Keratinocyte (primary cell): ENCODE results near the gene LRRC41. TPM values are rescaled to one million over a fixed set of nuclear protein-coding genes. Genes with fewer than 3 reads are reported as not detected.

Source experiments
- DNase-seq: peaks from one replicate; pipeline ENCODE4 v3.0.0-alpha.2; 2011; ENCODE audit warnings: low read depth, missing footprints, low spot score
- FAIRE-seq: peaks from 2 replicates; lab custom pipeline; 2011; peaks lifted over from hg19 to GRCh38; lab: Jason Lieb, UNC
- H2AFZ ChIP-seq: 2 replicates; pipeline ENCODE4 v1.6.0; 2012; ENCODE audit warnings: low read length, control low read depth, inconsistent platforms; ENCODE audit not compliant: control insufficient read depth
- H3K27ac ChIP-seq: 2 replicates; pipeline ENCODE4 v1.5.1; 2011; ENCODE audit warnings: low read length; ENCODE audit not compliant: control insufficient read depth, insufficient read depth
- H3K27me3 ChIP-seq: 3 replicates; pipeline ENCODE4 v1.6.0; 2011; ENCODE audit warnings: low read length; ENCODE audit not compliant: control insufficient read depth, insufficient read depth; ENCODE audit errors: extremely low read depth
- H3K36me3 ChIP-seq, 2 experiments: 2 replicates in 1 of 2; 3 replicates in 1 of 2; pipeline ENCODE4 v1.5.1; 2011; ENCODE audit warnings: low read length in 2 of 2, mild to moderate bottlenecking in 1 of 2; ENCODE audit not compliant: control insufficient read depth in 2 of 2, insufficient read depth in 2 of 2; ENCODE audit errors: extremely low read depth in 1 of 2
- H3K4me1 ChIP-seq: 3 replicates; pipeline ENCODE4 v1.5.1; 2011; ENCODE audit warnings: low read length; ENCODE audit not compliant: control insufficient read depth, insufficient read depth; ENCODE audit errors: extremely low read depth
- H3K4me2 ChIP-seq: 3 replicates; pipeline ENCODE4 v1.6.0; 2011; ENCODE audit warnings: low read depth, low read length; ENCODE audit not compliant: control insufficient read depth, insufficient read depth; ENCODE audit errors: extremely low read depth
- H3K4me3 ChIP-seq, 3 experiments: fragments of 200-600 bp in 1 of 3; sonication (generic) in 1 of 3; 2 replicates in 2 of 3; 3 replicates in 1 of 3; pipeline ENCODE4 v1.5.1; 2011 to 2016; ENCODE audit warnings: low read length in 3 of 3, mild to moderate bottlenecking in 3 of 3, control low read depth in 2 of 3, inconsistent platforms in 1 of 3, low read depth in 1 of 3, mixed read lengths in 1 of 3, mixed run types in 1 of 3, moderate library complexity in 1 of 3; ENCODE audit not compliant: control insufficient read depth in 2 of 3, insufficient read depth in 2 of 3; ENCODE audit errors: extremely low read depth in 1 of 3
- H3K79me2 ChIP-seq: 2 replicates; pipeline ENCODE4 v1.6.0; 2012; ENCODE audit warnings: low read length; ENCODE audit not compliant: control insufficient read depth, insufficient read depth
- H3K9ac ChIP-seq: 3 replicates; pipeline ENCODE4 v1.6.0; 2011; ENCODE audit warnings: low read length; ENCODE audit not compliant: control insufficient read depth, insufficient read depth; ENCODE audit errors: extremely low read depth
- H3K9me1 ChIP-seq: 3 replicates; pipeline ENCODE4 v1.6.0; 2011; ENCODE audit warnings: low read length; ENCODE audit not compliant: control insufficient read depth, insufficient read depth; ENCODE audit errors: extremely low read depth
- H3K9me3 ChIP-seq: 2 replicates; pipeline ENCODE4 v1.5.1; 2012; ENCODE audit warnings: low read depth, low read length; ENCODE audit not compliant: control insufficient read depth
- H4K20me1 ChIP-seq: 3 replicates; pipeline ENCODE4 v1.6.0; 2011; ENCODE audit warnings: low read length; ENCODE audit not compliant: control insufficient read depth, insufficient read depth; ENCODE audit errors: extremely low read depth
- EZH2 ChIP-seq: IDR thresholded peaks from one replicate; pipeline ENCODE4 v1.6.1; 2012; ENCODE audit warnings: inconsistent platforms, mild to moderate bottlenecking, low read length, moderate library complexity
- dilution Hi-C: fragments of 300-500 bp; cut with MboI; formaldehyde crosslinking; loops from one replicate; pipeline ENCODE4 v1.7.0; 2020; ENCODE audit warnings: low sequenced_read_pairs; ENCODE audit not compliant: extremely low pct_ligation_motif_present
- polyA plus RNA-seq, 5 experiments: library from polyadenylated mRNA; depleted of rRNA in 3 of 5; stranded (reverse) in 3 of 5; stranded (forward) in 1 of 5; unstranded in 1 of 5; fragments of >200 nt; gene quantifications; 1 replicate in 1 of 5; 2 replicates in 3 of 5; 3 replicates in 1 of 5; pipeline versions ENCODE4 v1.2.1 to v1.2.3, GENCODE V29; 2011 to 2012; ENCODE audit warnings: missing spikeins in 2 of 5, low read depth in 1 of 5, low replicate concordance in 1 of 5
- TF ChIP-seq, protein P1 (sequence below), 3 experiments: IDR thresholded peaks in 1 of 3; conservative IDR thresholded peaks in 1 of 3; optimal IDR thresholded peaks in 1 of 3; 2 replicates in 2 of 3; 3 replicates in 1 of 3; pipeline versions ENCODE3 to v1.5.1; 2011; ENCODE audit warnings: low read length in 3 of 3, mild to moderate bottlenecking in 3 of 3, moderate library complexity in 2 of 3, control low read depth in 1 of 3, inconsistent platforms in 1 of 3; ENCODE audit not compliant: insufficient read depth in 2 of 3; ENCODE audit errors: extremely low read depth in 1 of 3

Gene LRRC41
- polyA plus RNA-seq, 1 donor (not counting 4 experiments of a cell fraction or from before 2014, with no cell fraction given): 51.2 TPM

DNA sequence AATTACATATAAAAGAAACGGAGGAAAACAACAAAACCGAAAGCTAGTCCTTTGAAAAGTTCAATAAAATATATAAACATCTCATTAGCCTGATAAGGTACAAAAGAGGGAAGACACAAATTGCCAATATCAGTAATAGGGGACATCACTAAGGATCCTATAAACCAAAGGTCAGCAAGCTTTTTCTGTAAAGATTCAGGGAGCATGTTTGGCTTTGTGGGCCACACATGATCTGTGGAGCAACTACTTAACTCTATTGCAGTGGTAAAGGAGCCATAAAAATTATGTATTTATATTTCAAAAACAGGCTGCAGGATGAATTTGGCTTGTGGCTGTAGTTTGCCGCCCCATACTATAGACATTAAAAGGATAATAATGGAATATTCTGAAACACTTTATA is 31.7 kb upstream of the LRRC41 start:
- H2AFZ ChIP-seq: no peak overlapping the region
- H3K27me3 ChIP-seq: no peaks in the 10 kb centered on the region
- no peaks in the 10 kb centered on the region for H3K9me1 ChIP-seq
- TF ChIP-seq, protein P1, sequence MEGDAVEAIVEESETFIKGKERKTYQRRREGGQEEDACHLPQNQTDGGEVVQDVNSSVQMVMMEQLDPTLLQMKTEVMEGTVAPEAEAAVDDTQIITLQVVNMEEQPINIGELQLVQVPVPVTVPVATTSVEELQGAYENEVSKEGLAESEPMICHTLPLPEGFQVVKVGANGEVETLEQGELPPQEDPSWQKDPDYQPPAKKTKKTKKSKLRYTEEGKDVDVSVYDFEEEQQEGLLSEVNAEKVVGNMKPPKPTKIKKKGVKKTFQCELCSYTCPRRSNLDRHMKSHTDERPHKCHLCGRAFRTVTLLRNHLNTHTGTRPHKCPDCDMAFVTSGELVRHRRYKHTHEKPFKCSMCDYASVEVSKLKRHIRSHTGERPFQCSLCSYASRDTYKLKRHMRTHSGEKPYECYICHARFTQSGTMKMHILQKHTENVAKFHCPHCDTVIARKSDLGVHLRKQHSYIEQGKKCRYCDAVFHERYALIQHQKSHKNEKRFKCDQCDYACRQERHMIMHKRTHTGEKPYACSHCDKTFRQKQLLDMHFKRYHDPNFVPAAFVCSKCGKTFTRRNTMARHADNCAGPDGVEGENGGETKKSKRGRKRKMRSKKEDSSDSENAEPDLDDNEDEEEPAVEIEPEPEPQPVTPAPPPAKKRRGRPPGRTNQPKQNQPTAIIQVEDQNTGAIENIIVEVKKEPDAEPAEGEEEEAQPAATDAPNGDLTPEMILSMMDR (optimal IDR thresholded peaks at IDR 0.05 in 1 of 3, IDR thresholded peaks at IDR 0.05 in 1 of 3, conservative IDR thresholded peaks at IDR 0.05 in 1 of 3; ENCODE audit: extremely low read depth in 1 of 3, insufficient read depth in 2 of 3, low read length in 3 of 3): no peak
- TF ChIP-seq EZH2: no peak
- dilution Hi-C loops: no loop called here
- no peaks in the 10 kb centered on the region for H3K36me3 ChIP-seq
- peaks cover 6% of the 10 kb centered on the region for H3K4me1 ChIP-seq
- no peak overlapping the region for H3K4me3 ChIP-seq
- no peak overlapping the region for H3K4me2 ChIP-seq
- no peaks in the 10 kb centered on the region for H4K20me1 ChIP-seq
- FAIRE-seq (no peak), DNase-seq (no peak)
- H3K27ac ChIP-seq: no peak overlapping the region
- no peak overlapping the region for H3K9ac ChIP-seq
- H3K79me2 ChIP-seq: no peaks in the 10 kb centered on the region
- no peaks in the 10 kb centered on the region for H3K9me3 ChIP-seq

DNA sequence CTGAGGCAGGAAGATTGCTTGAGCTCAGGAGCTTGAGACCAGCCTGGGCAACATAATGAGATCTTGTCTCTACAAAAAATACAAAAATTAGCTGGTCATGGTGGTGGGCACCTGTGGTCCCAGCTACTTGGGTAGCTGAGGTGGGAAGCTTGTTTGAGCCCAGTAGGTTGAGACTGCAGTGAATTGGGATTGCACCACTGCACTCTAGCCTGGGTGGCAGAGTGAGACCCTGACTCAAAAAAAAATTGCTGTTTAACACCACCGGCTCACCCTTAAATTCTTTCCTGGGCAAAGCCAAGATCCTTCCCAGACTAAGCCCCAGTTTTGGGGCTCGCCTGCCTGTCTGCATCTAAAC is 30.6 kb upstream of the LRRC41 start:
- no peak for TF ChIP-seq EZH2
- TF ChIP-seq, protein P1 (optimal IDR thresholded peaks at IDR 0.05 in 1 of 3, IDR thresholded peaks at IDR 0.05 in 1 of 3, conservative IDR thresholded peaks at IDR 0.05 in 1 of 3; ENCODE audit: extremely low read depth in 1 of 3, insufficient read depth in 2 of 3, low read length in 3 of 3): no peak
- Histone ChIP-seq H3K27ac (no peak overlapping the region), H3K9ac (no peak overlapping the region), H3K4me2 (no peak overlapping the region), H3K79me2 (no peaks in the 10 kb centered on the region), H3K9me1 (no peaks in the 10 kb centered on the region), H4K20me1 (no peaks in the 10 kb centered on the region), H3K27me3 (no peaks in the 10 kb centered on the region), H2AFZ (no peak overlapping the region), H3K36me3 (no peaks in the 10 kb centered on the region), H3K9me3 (no peaks in the 10 kb centered on the region), H3K4me1 (no peaks in the 10 kb centered on the region), H3K4me3 (no peak overlapping the region)
- DNase-seq: no peak
- dilution Hi-C loops: no loop called here
- no peak for FAIRE-seq
